Activated CD4-positive, alpha-beta T cell treated with anti-CD3 and anti-CD28 coated beads, Interleukin-2, amount 10 ng/mL, durations not matched to agents 24 days and 14 days (primary cell): ENCODE results near the gene DISC1. TPM values are rescaled to one million over a fixed set of nuclear protein-coding genes. Genes with fewer than 3 reads are reported as not detected.
A peak's percentile ranks its signal among the peaks of the same experiment; 100 is the strongest.
"Not testable (repeated sequence)": the region's sequence is repeated elsewhere in the genome, so short reads cannot be mapped to it uniquely, and the experiment has no call there.

ENCODE experiments used
- DNase-seq: peaks from one replicate; pipeline ENCODE4 v3.0.0; 2022
- H3K27ac Mint-ChIP-seq: one replicate; pipeline ENCODE4 v1.8.0; 2022; ENCODE audit warnings: mild to moderate bottlenecking, mixed read lengths
- H3K27me3 Mint-ChIP-seq: one replicate; pipeline ENCODE4 v1.8.0; 2022; ENCODE audit warnings: mixed read lengths
- H3K36me3 Mint-ChIP-seq: one replicate; pipeline ENCODE4 v1.8.0; 2022; ENCODE audit warnings: low read depth, mild to moderate bottlenecking, mixed read lengths
- H3K4me1 Mint-ChIP-seq: one replicate; pipeline ENCODE4 v1.8.0; 2021; ENCODE audit warnings: mixed read lengths
- H3K4me3 Mint-ChIP-seq: one replicate; pipeline ENCODE4 v1.8.0; 2022; ENCODE audit warnings: mild to moderate bottlenecking, moderate library complexity, mixed read lengths
- H3K9me3 Mint-ChIP-seq: one replicate; pipeline ENCODE4 v1.8.0; 2021; ENCODE audit warnings: mixed read lengths
- intact Hi-C: fragments of 100-400 bp; cut with micrococcal nuclease; formaldehyde crosslinking; loops from one replicate; pipeline ENCODE4 v1.15.1; 2023
- total RNA-seq: library from RNA; stranded (reverse); gene quantifications from 2 replicates; pipeline ENCODE4 v1.2.3, GENCODE V29; 2022

The DISC1 gene
- total RNA-seq, 1 donor from 2014 or later: 3.1 TPM

DNA sequence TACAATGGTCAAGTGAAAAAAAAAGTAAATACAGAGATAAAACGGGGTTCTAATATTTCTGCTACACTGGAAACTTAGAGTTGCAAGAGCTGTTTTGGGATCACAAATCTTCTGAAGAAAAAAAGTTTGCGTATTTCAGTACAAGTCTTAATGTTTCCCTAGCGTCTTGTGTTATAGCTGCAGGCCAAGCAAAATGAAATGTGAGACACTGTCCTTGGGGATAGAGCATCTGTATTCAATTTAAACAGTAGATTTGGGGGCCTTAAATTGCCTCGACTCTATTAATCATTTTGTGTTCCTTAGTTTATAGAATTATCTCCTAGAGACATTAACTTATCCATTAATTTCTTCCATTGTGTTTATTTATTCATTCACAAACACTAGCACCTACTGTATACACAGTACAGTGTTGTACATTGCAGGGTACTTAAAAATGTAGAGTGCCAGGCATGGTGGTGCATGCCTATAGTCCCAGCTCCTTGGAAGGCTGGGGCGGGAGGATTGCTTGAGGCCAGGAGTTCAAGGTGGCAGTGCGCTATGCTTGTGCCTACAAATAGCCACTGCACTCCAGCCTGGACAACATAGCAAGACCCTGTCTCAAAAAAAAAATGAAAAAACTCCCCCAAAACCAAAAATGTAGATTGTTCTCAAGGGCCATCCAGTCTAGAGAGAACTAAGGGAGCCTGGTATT is 7.9 kb downstream of the DISC1 start:
- Mint-ChIP-seq H3K27ac (no peak overlapping the region), H3K27me3 (no peaks in the 10 kb centered on the region), H3K4me3 (no peak overlapping the region), H3K9me3 (peaks cover 16% of the 10 kb centered on the region), H3K4me1 (peaks cover 1% of the 10 kb centered on the region), H3K36me3 (peaks cover 7% of the 10 kb centered on the region)
- intact Hi-C loops: no loop called here
- DNase-seq: no peak

DNA sequence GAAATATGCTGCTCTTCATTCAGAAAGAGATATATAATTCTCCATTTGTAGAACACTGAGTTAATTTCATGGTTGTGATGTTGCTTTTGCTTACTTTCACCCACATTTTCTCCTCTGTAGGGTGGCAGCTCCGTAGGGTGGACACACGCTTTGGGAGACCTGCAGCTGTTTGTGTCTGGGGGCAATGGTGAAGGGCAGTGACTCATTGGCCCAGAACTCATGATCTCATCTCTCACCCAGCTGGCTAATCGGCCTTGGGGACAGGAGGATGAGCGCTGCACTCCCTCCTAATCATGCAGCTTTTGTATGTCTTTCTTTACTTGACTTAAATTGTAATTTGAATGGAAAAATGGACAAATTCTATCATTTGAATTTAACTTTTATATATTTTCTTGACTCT is 9.6 kb downstream of the DISC1 start:
- H3K4me3 Mint-ChIP-seq: no peak overlapping the region
- no peaks in the 10 kb centered on the region for H3K27me3 Mint-ChIP-seq
- DNase-seq: no peak
- H3K36me3 Mint-ChIP-seq: peaks cover 8% of the 10 kb centered on the region
- H3K4me1 Mint-ChIP-seq: peaks cover 1% of the 10 kb centered on the region
- no peak overlapping the region for H3K27ac Mint-ChIP-seq
- intact Hi-C loops: no loop called here
- peaks cover 16% of the 10 kb centered on the region for H3K9me3 Mint-ChIP-seq

DNA sequence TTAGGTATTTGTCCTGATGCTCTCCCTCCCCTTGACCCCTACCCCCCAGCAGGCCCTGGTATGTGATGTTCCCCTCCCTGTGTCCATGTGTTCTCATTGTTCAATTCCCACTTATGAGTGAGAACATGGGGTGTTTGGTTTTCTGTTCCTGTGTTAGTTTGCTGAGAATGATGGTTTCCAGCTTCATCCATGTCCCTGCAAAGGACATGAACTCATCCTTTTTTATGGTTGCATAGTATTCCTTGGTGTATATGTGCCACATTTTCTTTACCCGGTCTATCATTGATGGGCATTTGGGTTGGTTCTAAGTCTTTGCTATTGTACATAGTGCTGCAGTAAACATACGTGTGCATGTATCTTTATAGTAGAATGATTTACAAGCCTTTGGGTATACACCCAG is 10.3 kb downstream of the DISC1 start:
- DNase-seq, H3K36me3 Mint-ChIP-seq, H3K27me3 Mint-ChIP-seq, H3K4me1 Mint-ChIP-seq, H3K4me3 Mint-ChIP-seq, intact Hi-C loops, H3K27ac Mint-ChIP-seq: not testable (repeated sequence)
- peaks cover 16% of the 10 kb centered on the region for H3K9me3 Mint-ChIP-seq

GRCh38 chr1:231638647-231639046 is 12.1 kb downstream of the DISC1 start:
- no peak for DNase-seq
- H3K4me3 Mint-ChIP-seq: no peak overlapping the region
- no peak overlapping the region for H3K27ac Mint-ChIP-seq
- H3K36me3 Mint-ChIP-seq: peaks cover 9% of the 10 kb centered on the region
- intact Hi-C loops: no loop called here
- H3K9me3 Mint-ChIP-seq: peaks cover 16% of the 10 kb centered on the region
- H3K27me3 Mint-ChIP-seq: no peaks in the 10 kb centered on the region
- H3K4me1 Mint-ChIP-seq: peaks cover 1% of the 10 kb centered on the region

- no peak for DNase-seq
- no peak overlapping the region for H3K4me3 Mint-ChIP-seq
- no peak overlapping the region for H3K27ac Mint-ChIP-seq
- H3K9me3 Mint-ChIP-seq: peaks cover 16% of the 10 kb centered on the region
- H3K4me1 Mint-ChIP-seq: peaks cover 1% of the 10 kb centered on the region
- no peaks in the 10 kb centered on the region for H3K27me3 Mint-ChIP-seq
- peaks cover 9% of the 10 kb centered on the region for H3K36me3 Mint-ChIP-seq
- intact Hi-C loops: no loop called here
These were observed 13.2 kb downstream of the DISC1 start for GRCh38 chr1:231639819-231640218.

DNA sequence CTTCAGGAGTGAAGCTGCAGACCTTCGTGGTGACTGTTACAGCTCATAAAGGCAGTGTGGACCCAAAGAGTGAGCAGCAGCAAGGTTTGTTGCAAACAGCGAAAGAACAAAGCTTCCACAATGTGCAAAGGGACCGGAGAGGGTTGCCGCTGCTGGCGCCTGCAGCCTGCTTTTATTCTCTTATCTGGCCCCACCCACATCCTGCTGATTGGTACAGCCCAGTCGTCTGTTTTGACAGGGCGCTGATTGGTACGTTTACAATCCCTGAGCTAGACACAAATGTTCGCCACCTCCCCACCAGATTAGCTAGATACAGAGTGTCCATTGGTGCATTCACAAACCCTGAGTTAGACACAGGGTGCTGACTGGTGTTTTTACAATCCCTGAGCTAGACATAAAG is 14.9 kb downstream of the DISC1 start:
- H3K27ac Mint-ChIP-seq, intact Hi-C loops, H3K4me1 Mint-ChIP-seq, H3K27me3 Mint-ChIP-seq, H3K4me3 Mint-ChIP-seq, DNase-seq, H3K36me3 Mint-ChIP-seq: not testable (repeated sequence)
- peaks cover 17% of the 10 kb centered on the region for H3K9me3 Mint-ChIP-seq

- peaks cover 20% of the 10 kb centered on the region for H3K9me3 Mint-ChIP-seq
- H3K4me3 Mint-ChIP-seq, intact Hi-C loops: not testable (repeated sequence)
These were observed 15.5 kb downstream of the DISC1 start for GRCh38 chr1:231642061-231642460.

DNA sequence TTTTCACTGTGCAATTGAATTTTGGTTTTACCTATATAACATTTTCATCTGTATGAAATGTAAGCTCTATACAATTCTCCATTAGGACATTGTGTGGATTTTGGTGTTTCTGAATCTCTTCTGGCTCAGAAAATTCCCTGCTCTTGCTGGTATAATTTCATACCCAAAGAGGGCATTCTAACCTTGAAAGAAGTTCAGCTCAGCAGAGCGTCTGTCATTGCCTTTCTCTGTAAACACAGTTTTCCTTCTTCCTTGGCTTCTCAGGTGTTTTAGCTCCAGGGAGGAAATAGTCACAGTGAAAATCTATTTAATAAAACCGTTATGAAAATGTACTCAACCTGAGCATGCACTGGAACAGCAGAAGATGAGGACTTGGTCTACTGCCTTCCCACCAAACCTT is 16.0 kb downstream of the DISC1 start:
- peaks cover 1% of the 10 kb centered on the region for H3K4me1 Mint-ChIP-seq
- peaks cover 7% of the 10 kb centered on the region for H3K36me3 Mint-ChIP-seq
- no peak for DNase-seq
- intact Hi-C loops: no loop called here
- H3K4me3 Mint-ChIP-seq: no peak overlapping the region
- H3K27me3 Mint-ChIP-seq: no peaks in the 10 kb centered on the region
- H3K27ac Mint-ChIP-seq: no peak overlapping the region
- peaks cover 21% of the 10 kb centered on the region for H3K9me3 Mint-ChIP-seq

More at GRCh38 chr1:231642061-231642460, 15.5 kb downstream of the DISC1 start:
- H3K27ac Mint-ChIP-seq, DNase-seq, H3K4me1 Mint-ChIP-seq, H3K27me3 Mint-ChIP-seq, H3K36me3 Mint-ChIP-seq: not testable (repeated sequence)

DNA sequence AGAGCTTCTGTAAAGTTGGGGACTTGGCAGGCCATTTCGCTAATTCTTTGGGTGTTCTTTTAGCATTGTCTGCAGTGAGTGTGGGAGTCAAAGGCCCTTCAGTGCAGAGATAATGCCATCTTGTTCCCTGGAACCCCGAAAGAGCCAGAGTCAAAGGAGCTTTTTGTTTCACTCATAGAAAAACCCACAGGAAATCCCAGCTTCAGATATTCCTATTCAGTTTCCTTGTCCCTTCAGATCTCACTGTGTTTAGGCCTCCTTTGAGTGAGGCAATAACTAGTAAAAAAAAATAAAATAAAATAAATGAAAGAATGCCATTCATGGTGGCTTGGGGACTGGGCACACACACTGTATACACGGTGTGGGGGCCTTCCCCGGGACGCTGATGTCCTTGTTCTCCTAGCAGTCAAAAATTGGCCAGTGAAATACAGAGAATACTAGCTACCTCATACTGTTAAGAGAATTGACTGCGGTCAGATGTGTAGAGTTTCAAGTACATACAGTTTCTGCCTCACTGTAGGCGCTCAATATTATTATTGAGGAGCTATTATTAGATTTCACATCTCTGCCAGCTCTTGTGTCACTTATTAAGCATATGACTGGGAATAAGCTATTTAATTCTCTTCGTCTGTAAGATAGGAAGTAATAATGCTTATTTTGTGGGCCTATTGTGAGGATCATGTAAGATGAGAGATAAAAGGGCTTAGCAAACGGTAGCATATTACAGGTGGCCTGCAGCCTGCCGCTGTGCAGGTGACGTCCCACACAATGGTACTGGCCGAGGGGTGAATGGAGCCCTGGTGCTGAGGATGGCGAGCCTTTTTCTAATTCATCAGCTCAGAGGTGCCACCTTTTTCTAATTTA is 16.7 kb downstream of the DISC1 start:
- no peaks in the 10 kb centered on the region for H3K4me1 Mint-ChIP-seq
- H3K4me3 Mint-ChIP-seq: no peak overlapping the region
- no peak overlapping the region for H3K27ac Mint-ChIP-seq
- DNase-seq: no peak
- H3K27me3 Mint-ChIP-seq: no peaks in the 10 kb centered on the region
- intact Hi-C loops: no loop called here
- peaks cover 6% of the 10 kb centered on the region for H3K36me3 Mint-ChIP-seq
- peaks cover 20% of the 10 kb centered on the region for H3K9me3 Mint-ChIP-seq

DNA sequence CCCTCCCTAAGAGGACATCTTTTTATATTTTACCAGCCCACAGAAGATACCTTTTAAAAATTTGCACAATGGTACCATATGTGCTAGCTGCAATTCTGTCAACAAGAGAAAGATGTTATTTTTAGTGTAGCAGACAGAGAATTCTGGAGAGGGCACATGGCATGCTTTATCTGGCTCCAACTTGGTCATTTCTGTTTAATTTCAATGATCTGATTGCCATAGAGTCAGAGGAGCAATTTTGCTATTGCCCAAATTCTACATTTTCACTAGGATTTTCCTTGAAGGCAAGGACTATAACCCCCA is 17.3 kb downstream of the DISC1 start:
- Mint-ChIP-seq H3K36me3 (peaks cover 8% of the 10 kb centered on the region), H3K27me3 (no peaks in the 10 kb centered on the region), H3K4me3 (no peak overlapping the region), H3K9me3 (peaks cover 14% of the 10 kb centered on the region), H3K27ac (no peak overlapping the region), H3K4me1 (no peaks in the 10 kb centered on the region)
- intact Hi-C loops: no loop called here
- no peak for DNase-seq

- H3K27ac Mint-ChIP-seq, H3K4me3 Mint-ChIP-seq, DNase-seq, intact Hi-C loops, H3K4me1 Mint-ChIP-seq, H3K27me3 Mint-ChIP-seq, H3K36me3 Mint-ChIP-seq: not testable (repeated sequence)
- peaks cover 17% of the 10 kb centered on the region for H3K9me3 Mint-ChIP-seq
These were observed 19.0 kb downstream of the DISC1 start for GRCh38 chr1:231645634-231646033.

- peaks cover 17% of the 10 kb centered on the region for H3K9me3 Mint-ChIP-seq
- DNase-seq, intact Hi-C loops, H3K36me3 Mint-ChIP-seq, H3K27ac Mint-ChIP-seq, H3K4me3 Mint-ChIP-seq, H3K27me3 Mint-ChIP-seq: not testable (repeated sequence)
- H3K4me1 Mint-ChIP-seq: peaks cover 12% of the 10 kb centered on the region
These were observed 19.6 kb downstream of the DISC1 start for GRCh38 chr1:231646165-231646564.

- H3K36me3 Mint-ChIP-seq, intact Hi-C loops, H3K27me3 Mint-ChIP-seq, H3K27ac Mint-ChIP-seq: not testable (repeated sequence)
- DNase-seq: peak; percentile 61
- Mint-ChIP-seq H3K9me3 (peaks cover 31% of the 10 kb centered on the region), H3K4me1 (peaks cover 28% of the 10 kb centered on the region), H3K4me3 (peak overlapping the region; percentile 17)
These were observed 25.2 kb downstream of the DISC1 start for GRCh38 chr1:231651621-231652260.

DNA sequence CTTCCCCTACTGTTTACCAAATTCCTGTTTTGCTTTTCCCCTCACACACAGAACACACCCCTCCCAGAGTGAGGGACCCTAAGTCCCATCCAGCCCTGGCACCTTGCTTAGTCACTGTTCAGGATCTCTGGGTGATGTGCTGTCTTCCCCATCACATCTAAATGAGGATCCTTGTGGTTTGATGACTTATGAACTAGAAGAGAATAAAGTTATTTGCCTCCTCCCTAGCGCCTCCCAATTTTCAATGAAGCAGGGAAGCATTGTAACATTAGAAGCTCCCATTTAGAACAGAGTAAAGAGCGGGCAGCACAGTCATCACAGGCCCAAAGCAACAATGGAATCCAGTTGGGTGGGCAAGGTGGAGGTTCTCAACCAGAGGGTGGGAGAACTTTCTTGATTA is 27.0 kb downstream of the DISC1 start:
- no peaks in the 10 kb centered on the region for H3K27me3 Mint-ChIP-seq
- no peak overlapping the region for H3K27ac Mint-ChIP-seq
- no peak for DNase-seq
- H3K9me3 Mint-ChIP-seq: peaks cover 38% of the 10 kb centered on the region
- peaks cover 28% of the 10 kb centered on the region for H3K4me1 Mint-ChIP-seq
- intact Hi-C loops: no loop called here
- H3K4me3 Mint-ChIP-seq: no peak overlapping the region
- peaks cover 7% of the 10 kb centered on the region for H3K36me3 Mint-ChIP-seq
